ENCODE data around the gene NOC2L. TPM values are rescaled to one million over a fixed set of nuclear protein-coding genes. Genes with fewer than 3 reads are reported as not detected.

NOC2L gene
- 63.0 to 92.6 TPM (median 88.9 TPM) in 5 replicates for total RNA-seq (2022; extraction: Qiagen RNA extraction)

GRCh38 chr1:958823-959730 is at the start of gene NOC2L:
Gene NOC2L (minus strand): TSS chr1:959256. CDS start chr1:959240, 16 bp downstream.

GRCh38 chr1:999725-1000356 is 40.8 kb upstream of the NOC2L start, which contains the start of gene HES4:
Gene HES4 (minus strand): TSS chr1:1000097. CDS start chr1:999973, 124 bp downstream.

GRCh38 chr1:981955-982558 is 23.0 kb upstream of the NOC2L start, which contains the start of gene PERM1:
Gene PERM1 (minus strand): TSS chr1:982093. CDS start chr1:981029, 1,064 bp downstream.

GRCh38 chr1:966135-966703 is 7.2 kb upstream of the NOC2L start, which contains the start of gene PLEKHN1:
Gene PLEKHN1 (plus strand): TSS chr1:966482. CDS start chr1:966532, 50 bp downstream.

GRCh38 chr1:960363-961131 is 1.5 kb upstream of the NOC2L start, which contains the start of gene KLHL17:
Gene KLHL17 (plus strand): TSS chr1:960584. CDS start chr1:960694, 110 bp downstream.

GRCh38 chr1:923131-923990 is 35.7 kb downstream of the NOC2L start, which contains the start of gene SAMD11:
Gene SAMD11 (plus strand): TSS chr1:923923. CDS start chr1:924432, 509 bp downstream.

Other genes starting within 250 kb of the NOC2L start
- gene SAMD11, start 35.3 kb downstream of the NOC2L start, total RNA-seq (2022; extraction: Qiagen RNA extraction): 14.2 to 22.6 TPM (median 19.7 TPM) in 5 replicates
- 5.9 to 12.9 TPM (median 11.3 TPM) in 5 replicates for gene KLHL17, start 1.3 kb upstream of the NOC2L start, total RNA-seq (2022; extraction: Qiagen RNA extraction)
- gene PLEKHN1, start 7.2 kb upstream of the NOC2L start, total RNA-seq (2022; extraction: Qiagen RNA extraction): 2.3 to 5.0 TPM (median 4.3 TPM) in 5 replicates
- gene PERM1, start 22.8 kb upstream of the NOC2L start, total RNA-seq (2022; extraction: Qiagen RNA extraction): 0.06 to 0.17 TPM (median 0.15 TPM) in 4 of 5 replicates, not detected in the other
- 21.4 to 44.8 TPM (median 36.2 TPM) in 5 replicates for gene HES4, start 40.8 kb upstream of the NOC2L start, total RNA-seq (2022; extraction: Qiagen RNA extraction)
- 12.2 to 17.4 TPM (median 15.9 TPM) in 5 replicates for gene ISG15, start 54.2 kb upstream of the NOC2L start, total RNA-seq (2022; extraction: Qiagen RNA extraction)
- gene AGRN, start 60.9 kb upstream of the NOC2L start, total RNA-seq (2022; extraction: Qiagen RNA extraction): 56.7 to 117 TPM (median 107 TPM) in 5 replicates
- 0.13 to 0.20 TPM (median 0.18 TPM) in 5 replicates for gene RNF223, start 115.0 kb upstream of the NOC2L start, total RNA-seq (2022; extraction: Qiagen RNA extraction)
- gene C1orf159, start 156.8 kb upstream of the NOC2L start, total RNA-seq (2022; extraction: Qiagen RNA extraction): 8.5 to 13.5 TPM (median 12.3 TPM) in 5 replicates
- 0.03 TPM in 1 of 5 replicates, not detected in the others for gene TTLL10, start 214.6 kb upstream of the NOC2L start, total RNA-seq (2022; extraction: Qiagen RNA extraction)
- 0.07 TPM in 1 of 5 replicates, not detected in the others for gene TNFRSF18, start 247.3 kb upstream of the NOC2L start, total RNA-seq (2022; extraction: Qiagen RNA extraction)

All from A549 treated with dexamethasone at 1 μM for 4 hours (cell line).